D341Med (cell line): ENCODE data around the gene AGPAT3.

Source experiments
- DNase-seq: peaks from one replicate; pipeline ENCODE4 v3.0.0; 2012; ENCODE audit warnings: low spot score

AGPAT3 gene

DNA sequence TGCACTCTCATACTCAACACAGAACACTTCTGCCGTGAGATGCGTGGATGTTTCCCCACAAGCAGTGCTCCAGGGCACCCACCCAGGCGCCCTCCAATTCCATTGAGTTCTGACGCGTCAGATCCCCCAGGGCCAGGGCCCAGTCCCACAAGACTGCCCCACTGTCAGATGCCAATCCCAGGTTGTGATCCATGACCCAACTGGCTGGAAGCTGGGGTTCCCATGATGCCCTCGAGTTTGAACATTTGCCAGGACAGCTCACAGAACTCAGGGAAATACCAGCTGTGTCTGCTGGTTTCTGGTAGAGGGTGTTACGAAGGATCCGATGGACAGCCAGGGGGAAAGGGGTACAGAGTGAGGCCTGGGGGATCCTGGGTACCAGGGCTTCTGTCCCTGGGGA, 58.4 kb downstream of the AGPAT3 start:
- DNase-seq: no peak

DNA sequence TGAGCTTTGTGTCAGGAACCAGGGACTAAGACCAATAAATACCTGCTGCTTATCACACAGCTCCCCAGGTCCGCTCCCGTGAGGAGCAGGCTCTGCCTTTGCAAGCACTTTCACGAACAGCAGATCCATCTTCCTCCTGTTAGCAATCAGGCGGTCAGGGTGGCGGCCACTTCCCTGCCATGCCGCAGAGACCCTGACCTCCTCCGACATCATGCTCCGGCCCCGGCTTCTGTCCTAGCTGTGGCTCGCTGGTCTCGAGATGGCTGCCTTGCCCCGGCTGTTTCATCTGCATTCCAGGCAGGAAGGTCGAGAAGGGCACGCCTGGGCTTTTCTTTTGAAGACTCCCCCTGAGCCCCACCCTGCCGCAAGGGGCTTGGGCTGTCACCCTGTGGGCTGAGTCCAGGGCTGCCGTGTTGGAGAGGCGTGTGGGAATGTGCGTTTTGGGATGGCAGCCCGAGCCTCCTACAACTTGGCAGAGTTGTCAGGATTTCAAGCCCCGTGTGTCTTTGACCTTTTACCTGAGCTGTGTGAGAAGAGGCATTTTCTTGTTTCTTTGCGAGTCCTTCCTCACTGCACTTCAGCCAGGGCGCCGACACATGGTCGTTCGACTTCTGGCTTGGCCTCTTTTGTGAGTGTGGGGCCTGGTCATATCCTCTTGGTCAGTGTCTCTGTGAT, 59.5 kb downstream of the AGPAT3 start:
- DNase-seq: no peak

DNA sequence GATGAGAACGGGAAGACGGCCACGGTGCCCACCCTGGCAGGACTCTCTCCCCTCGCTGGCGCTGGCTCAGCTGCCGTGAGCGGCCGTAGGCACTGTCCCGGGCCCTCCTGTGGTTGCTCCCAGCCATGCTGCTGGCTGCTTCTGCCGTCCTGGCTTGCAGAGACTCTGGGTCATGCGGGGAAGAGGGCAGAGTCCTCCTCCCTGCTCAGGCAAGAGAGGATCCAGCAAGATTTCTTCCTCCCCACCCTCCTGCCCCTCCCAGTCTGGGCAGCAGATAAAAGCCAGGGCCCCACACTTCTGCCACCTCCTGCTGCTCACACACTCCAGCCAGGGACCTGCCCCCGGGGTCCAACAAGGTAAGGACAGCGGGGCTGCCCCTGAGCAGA, 60.1 kb downstream of the AGPAT3 start:
- no peak for DNase-seq

DNA sequence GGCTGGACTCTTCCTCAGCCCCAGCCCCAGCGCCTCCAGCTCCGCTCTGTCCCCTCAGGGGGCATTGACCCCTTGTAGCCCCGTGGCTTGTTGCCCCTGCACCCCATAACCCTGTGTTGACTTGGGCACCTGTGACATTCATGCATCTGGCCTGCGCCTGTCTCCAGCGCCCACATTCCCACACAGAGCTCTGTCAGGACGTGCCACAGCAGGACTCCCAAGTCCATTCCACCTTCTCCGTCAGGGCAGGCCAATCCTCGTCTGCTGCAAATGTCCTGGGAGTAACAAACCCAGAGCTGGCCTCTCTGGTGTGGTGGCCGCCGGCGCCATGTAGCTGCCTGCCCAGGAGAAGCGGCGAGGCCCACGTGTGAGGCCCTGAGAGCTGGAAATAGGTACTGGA, 60.6 kb downstream of the AGPAT3 start:
- no peak for DNase-seq

GRCh38 chr21:43926196-43926595, 61.2 kb downstream of the AGPAT3 start:
- DNase-seq: no peak

GRCh38 chr21:43927591-43928221, 62.7 kb downstream of the AGPAT3 start:
- no peak for DNase-seq

GRCh38 chr21:43928222-43929125, 63.5 kb downstream of the AGPAT3 start:
- DNase-seq: no peak

- DNase-seq: no peak
Observed at GRCh38 chr21:43929217-43929971, 64.4 kb downstream of the AGPAT3 start.

GRCh38 chr21:43930074-43930847, 65.2 kb downstream of the AGPAT3 start:
- DNase-seq: no peak

DNA sequence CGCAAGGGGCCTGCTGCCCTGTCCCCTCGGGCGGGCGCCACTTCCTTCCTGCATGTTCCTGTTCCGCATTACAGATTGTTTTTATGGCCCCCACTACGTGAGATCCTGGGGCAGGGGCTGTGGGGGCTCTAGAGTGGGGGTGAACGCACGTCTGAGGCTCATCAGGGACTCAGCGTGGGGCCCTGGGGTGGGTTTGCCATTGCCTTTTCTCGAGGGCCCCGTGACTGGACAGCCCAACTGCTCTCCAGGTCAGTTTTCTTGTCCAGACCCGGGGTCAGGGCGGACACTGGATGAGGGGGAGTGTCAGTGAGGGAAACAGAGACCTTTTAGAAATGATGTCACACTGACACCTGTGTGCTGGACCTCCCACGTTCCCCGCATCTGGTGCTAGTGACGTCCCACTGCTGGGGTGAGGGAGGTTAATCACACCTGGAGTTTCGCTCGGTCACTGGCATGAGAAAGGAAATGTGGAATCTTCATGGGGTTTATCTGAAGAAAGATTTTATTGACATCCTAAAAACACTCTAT, 65.9 kb downstream of the AGPAT3 start:
- DNase-seq: no peak

GRCh38 chr21:43931489-43931888, 66.5 kb downstream of the AGPAT3 start:
- no peak for DNase-seq

GRCh38 chr21:43932005-43932404, 67.0 kb downstream of the AGPAT3 start:
- no peak for DNase-seq

GRCh38 chr21:43933199-43933598, 68.2 kb downstream of the AGPAT3 start:
- no peak for DNase-seq

GRCh38 chr21:43933680-43934079, 68.7 kb downstream of the AGPAT3 start:
- DNase-seq: no peak

DNA sequence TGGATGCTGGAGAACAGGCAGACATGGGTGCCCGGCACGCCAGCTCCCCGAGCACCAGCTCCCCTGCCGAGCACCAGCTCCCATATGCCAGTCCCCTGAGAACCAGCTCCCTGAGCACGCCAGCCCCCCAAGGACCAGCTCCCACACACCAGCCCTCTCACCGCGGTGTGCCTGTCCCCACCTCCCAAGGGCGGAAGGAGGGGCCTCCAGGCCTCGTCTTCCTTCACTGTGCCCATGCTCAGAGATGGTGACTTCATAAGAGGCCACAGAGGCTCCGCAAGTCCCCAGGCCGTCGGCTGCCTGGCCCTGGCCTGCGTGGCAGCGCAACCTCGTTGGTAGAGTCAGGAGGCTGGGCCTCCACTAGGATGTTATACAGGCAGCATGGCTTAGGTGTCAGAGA, 69.1 kb downstream of the AGPAT3 start:
- no peak for DNase-seq

DNA sequence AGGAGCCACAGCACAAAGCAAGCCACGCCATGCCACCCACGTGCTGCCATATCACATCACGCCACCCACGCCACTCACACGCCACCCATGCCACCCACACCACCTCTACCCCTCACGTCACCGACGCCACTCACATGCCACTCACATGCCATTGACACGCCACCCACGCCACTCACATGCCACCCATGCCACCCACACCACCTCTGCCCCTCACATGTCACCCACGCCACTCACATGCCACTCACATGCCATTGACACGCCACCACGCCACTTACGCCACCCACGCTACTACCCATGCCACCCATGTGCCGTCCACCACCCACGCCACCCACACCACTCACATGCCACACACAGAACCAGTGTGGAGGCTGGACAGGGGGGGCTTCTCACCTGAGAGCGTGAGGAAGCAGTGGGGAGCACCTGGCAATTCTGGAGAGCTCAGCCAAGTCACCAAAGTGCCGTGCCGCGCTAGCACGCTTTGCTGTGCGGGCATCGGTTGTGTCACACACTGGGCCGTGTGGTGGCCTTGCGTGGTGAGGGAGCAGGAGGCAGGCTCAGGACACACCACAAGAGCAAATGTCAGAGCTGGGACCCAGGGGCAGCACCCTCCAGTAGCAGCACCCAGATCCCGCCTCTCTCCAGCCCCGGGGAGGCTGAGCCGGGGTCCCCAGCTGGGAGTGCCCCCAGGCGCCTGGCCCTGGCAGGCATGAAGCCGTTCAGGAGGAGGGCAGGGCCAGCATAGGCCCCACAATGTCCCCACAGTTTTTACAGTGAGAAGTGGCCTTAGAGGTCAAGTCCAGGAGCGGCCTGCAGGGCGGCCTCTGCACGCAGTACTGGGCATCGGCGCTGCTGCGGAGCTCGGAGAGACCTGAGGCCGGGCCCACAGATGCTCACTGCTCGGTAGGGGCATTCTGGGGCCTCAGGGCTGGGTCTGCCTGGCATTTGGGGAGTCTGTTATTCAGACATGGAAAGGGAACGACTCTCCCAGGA, 70.0 kb downstream of the AGPAT3 start:
- no peak for DNase-seq

DNA sequence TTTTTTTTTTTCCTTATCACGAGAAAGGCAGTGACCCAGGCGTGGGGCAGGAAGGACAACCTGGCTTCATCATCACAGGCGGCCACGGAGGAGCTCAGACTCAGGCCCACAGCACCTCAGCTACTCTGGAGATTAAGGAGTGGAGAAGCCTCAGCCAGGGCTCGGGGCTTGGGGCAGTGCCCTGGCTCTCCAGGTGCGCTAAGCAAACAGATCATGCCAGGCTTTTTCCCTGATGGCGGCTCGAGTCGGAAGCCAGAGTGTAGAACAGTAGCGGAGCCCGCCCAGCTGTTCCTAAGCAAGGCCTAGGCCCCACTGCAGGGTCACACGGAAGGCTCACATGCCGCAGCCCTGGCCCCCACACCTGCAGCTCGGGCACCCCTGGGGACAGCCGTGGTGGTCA, 70.7 kb downstream of the AGPAT3 start:
- DNase-seq: no peak

DNA sequence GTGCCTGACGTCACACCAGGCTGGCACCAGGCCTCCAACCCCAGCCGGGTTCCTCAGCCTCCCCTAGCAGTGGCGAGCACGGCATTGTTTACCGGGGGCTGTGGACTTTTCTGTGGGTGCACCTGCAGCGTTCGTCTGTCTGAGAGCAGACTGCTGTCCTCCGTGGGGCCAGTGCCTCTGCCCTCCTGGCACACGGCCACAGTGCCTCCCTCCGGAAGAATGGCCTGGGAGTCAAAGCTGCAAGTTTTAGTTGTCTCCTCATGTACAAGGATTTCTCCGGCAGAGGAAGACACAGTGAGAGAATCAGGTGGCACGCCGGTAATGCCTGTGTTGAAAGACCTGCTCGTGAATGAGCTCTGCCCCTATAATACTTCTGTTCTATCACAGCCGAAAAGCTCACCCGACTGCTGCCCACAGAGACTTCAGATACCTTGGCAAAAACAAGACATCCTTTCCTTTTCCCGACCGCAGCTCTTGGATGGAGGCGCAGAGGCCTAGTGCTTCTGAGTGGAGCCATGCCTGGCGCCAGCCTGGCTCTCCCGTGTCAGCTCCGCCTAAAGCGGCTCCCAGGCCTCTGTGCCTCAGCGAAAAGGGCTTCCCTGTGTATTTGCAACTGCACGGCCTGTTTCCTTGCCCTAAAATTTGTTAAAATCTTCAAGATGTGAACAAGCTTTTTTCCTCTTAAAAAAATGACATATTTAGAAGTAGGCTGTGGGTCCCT, 71.4 kb downstream of the AGPAT3 start:
- no peak for DNase-seq
